Right lobe of liver (tissue), 4 donors: ENCODE measurements around the gene TRIM45.

Source experiments
- CTCF ChIP-seq, 4 donors: fragments of 200-600 bp in 3 of 4; fragments of 450-650 bp in 1 of 4; IDR thresholded peaks; one replicate each; pipeline versions ENCODE4 v1.5.1 to v1.8.0; 2016 to 2022; ENCODE audit warnings: antibody characterized with exemption in 4 of 4, mild to moderate bottlenecking in 2 of 4
- POLR2A ChIP-seq: fragments of 450-650 bp; IDR thresholded peaks from one replicate; pipeline ENCODE4 v1.6.1; 2017; ENCODE audit warnings: antibody characterized with exemption, mild to moderate bottlenecking
- donor health status: DM: no; HTN: no; CAD: no.
- donor health status: DM: no; HTN: no; CAD: no.
- donor health status: DM: no; HTN: yes; CAD: no.

DNA sequence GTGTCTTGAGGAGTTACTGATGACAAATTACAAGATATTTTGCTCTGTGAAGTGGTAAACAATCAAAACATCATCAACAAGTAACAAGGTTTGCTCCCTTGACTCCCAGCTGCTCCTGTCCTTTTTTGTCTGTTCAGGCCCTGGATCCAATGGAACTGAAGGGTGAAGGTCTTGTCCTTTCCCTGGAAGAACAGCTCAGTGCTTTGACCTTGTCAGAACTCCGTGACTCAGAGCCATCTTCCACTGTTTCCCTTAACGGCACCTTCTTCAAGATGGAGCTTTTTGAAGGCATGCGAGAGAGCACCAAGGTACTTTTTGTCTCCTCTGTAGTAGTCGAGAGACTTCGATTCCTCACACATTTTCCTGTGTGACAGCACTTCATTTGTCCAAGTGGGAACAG is 29.0 kb downstream of the TRIM45 start:
- TF ChIP-seq CTCF (IDR thresholded peaks at IDR 0.05): no peak
- no peak for TF ChIP-seq POLR2A
